ENCODE results near the gene SLC26A11.

The SLC26A11 gene

DNA sequence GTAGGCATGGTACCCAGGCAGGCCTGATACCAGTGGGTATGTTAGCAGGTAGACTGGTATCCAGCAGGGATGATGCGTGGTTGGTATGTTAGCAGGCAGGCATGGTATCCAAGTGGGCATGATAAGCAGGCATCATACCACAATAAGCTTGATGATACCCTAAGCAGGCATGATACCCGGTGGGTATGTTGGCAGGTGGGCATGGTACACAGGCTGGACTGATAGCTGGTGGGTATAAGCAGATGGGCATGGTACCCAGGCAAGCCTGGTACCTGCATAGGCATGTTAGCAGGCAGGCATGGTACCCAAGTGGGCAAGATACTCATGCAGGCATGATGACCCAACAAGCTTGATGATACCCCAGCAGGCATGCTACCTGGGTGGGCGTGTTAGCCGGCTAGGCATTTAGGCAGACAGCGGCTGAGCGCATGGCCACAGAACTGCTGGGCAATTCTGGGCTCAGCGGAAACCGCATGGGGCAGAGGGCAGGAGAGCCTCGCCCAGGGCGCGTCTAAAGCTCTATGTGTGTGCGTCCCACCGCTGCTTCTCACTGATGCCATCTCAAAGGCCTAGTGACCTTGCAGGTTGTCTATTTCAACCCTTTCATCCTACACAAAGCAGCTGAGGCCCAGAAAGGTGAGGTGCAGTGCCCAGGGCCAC, 2.4 kb upstream of the SLC26A11 start:
- Histone ChIP-seq H4K20me1 (peaks cover 38% of the 10 kb centered on the region), H3K4me3 (no peak overlapping the region), H3K27me3 (peaks cover 27% of the 10 kb centered on the region), H3K9me3 (no peaks in the 10 kb centered on the region), H3K36me3 (no peaks in the 10 kb centered on the region), H3K9ac (no peak overlapping the region), H3K27ac (no peak overlapping the region), H3K4me1 (peaks cover 44% of the 10 kb centered on the region), H3K4me2 (peak overlapping the region; percentile 100; the same call in 1 of the 2 replicates)
- TF ChIP-seq Cebpa-rat (IDR thresholded peaks at IDR 0.05), result no peak

DNA sequence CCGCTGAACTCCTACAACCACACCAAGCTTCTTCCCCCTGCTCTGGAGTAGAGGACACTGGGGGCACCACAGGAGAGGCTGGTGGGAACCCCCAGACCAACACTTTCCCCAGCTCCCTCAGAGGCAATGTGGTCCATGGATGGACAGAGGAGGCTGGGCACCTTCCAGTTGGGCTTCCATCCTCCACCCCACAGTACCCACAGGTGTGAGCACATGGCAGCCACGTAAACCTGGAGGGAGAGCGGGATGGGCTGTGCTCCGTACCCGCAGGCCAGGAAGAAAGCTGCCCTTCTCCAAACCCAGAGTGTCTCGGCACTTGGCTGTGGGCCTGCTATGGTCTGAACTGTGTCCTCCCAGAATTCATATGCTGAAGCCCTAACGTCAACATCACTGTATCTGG, 1.8 kb upstream of the SLC26A11 start:
- H3K27ac ChIP-seq, result no peak overlapping the region
- no peak for TF ChIP-seq Cebpa-rat (IDR thresholded peaks at IDR 0.05)
- peaks cover 27% of the 10 kb centered on the region for H3K27me3 ChIP-seq

DNA sequence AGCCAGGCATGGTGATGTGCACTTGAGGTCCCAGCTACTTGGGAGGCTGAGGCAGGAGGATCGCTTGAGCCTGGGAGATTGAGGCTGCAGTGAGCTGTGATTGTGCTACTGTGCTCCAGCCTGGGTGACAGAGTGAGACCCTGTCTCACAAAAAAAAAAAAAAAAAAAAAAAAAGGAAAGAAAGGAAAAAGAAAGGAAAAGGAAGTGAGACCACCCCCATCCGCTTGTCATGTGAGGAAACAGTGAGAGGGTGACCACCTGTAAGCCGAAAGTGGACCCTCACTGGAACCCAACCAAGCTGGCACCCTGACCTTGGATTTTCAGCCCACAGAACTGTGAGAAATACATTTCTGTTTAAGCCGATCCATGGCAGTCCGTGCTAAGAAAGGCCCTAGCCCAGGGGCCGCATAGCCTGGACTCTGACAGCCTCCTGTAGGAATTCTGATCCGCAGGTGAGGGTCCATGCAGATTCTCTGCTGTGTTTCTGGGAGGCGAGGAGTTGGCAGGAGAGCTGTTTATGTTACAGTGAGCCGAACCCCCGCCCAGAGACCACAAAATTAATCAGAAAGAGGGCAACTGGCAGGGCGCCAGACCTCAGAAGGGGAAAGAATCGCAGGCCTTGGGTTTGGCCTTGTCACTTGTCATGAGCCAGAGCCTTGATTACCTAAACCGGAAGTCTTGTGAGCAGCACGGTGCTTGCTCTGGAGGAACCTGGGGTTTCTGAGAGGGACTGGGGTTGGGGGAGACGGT, 1.0 kb upstream of the SLC26A11 start:
- H3K4me3 ChIP-seq, result peak overlapping the region; percentile 74
- peaks cover 27% of the 10 kb centered on the region for H3K27me3 ChIP-seq
- H4K20me1 ChIP-seq, result peaks cover 42% of the 10 kb centered on the region
- H3K4me2 ChIP-seq, result peak overlapping the region; percentile 100
- no peaks in the 10 kb centered on the region for H3K36me3 ChIP-seq
- no peaks in the 10 kb centered on the region for H3K9me3 ChIP-seq
- peak overlapping the region; percentile 69; the same call in 1 of the 2 replicates for H3K9ac ChIP-seq
- peaks cover 45% of the 10 kb centered on the region for H3K4me1 ChIP-seq
- TF ChIP-seq Cebpa-rat (IDR thresholded peaks at IDR 0.05), result no peak
- H3K27ac ChIP-seq, result no peak overlapping the region

More for the DNA sequence above, 1.8 kb upstream of the SLC26A11 start:
- no peaks in the 10 kb centered on the region for H3K36me3 ChIP-seq
- peak overlapping the region; percentile 100 for H3K4me2 ChIP-seq
- no peak overlapping the region for H3K9ac ChIP-seq
- no peak overlapping the region for H3K4me3 ChIP-seq
- H3K9me3 ChIP-seq, result no peaks in the 10 kb centered on the region
- H3K4me1 ChIP-seq, result peaks cover 43% of the 10 kb centered on the region
- H4K20me1 ChIP-seq, result peaks cover 42% of the 10 kb centered on the region

DNA sequence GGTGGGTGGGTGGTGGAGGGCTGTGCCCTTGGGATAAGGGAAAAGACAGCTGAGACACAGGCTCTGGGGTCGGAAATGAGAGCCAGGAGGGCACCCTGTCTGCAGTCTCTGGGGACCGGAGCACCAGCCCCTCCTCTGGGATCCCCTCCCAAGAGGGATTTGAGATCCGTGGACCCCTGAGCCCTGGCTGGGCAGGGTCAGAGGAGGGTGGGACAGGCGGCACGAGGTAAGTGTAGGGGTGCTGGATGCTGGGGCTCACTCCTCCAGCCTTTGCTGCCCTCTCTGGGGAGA, 519 bp upstream of the SLC26A11 start:
- peak overlapping the region; percentile 74 for H3K4me3 ChIP-seq
- H4K20me1 ChIP-seq, result peaks cover 42% of the 10 kb centered on the region
- H3K9me3 ChIP-seq, result no peaks in the 10 kb centered on the region
- peaks cover 45% of the 10 kb centered on the region for H3K4me1 ChIP-seq
- peaks cover 27% of the 10 kb centered on the region for H3K27me3 ChIP-seq
- H3K36me3 ChIP-seq, result no peaks in the 10 kb centered on the region
- H3K4me2 ChIP-seq, result peak overlapping the region; percentile 100
- H3K9ac ChIP-seq, result peak overlapping the region; percentile 69
- no peak for TF ChIP-seq Cebpa-rat (IDR thresholded peaks at IDR 0.05)
- no peak overlapping the region for H3K27ac ChIP-seq

DNA sequence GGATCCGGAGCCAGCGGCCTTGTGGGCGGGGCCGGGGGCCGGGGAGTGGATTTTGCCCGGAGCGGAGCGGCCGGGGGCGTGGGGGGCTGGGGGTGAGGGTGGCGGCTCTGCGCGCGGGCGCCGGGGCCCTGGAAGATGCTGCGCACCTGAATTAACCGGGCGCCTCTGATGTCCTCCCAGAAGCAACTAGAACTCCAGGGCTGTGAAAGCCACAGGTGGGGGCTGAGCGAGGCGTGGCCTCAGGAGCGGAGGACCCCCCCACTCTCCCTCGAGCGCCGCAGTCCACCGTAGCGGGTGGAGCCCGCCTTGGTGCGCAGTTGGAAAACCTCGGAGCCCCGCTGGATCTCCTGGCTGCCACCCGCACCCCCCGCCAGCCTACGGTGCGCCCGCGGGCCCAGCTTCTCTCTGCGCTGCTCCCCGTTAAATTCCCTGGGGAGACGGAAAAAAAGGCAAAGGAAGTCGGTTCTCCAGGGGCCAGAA, 549 bp downstream of the SLC26A11 start:
- H3K36me3 ChIP-seq, result no peaks in the 10 kb centered on the region
- no peak overlapping the region for H3K9ac ChIP-seq
- H4K20me1 ChIP-seq, result peaks cover 42% of the 10 kb centered on the region
- peak overlapping the region; percentile 100 for H3K4me2 ChIP-seq
- H3K4me1 ChIP-seq, result peaks cover 45% of the 10 kb centered on the region
- no peak for TF ChIP-seq Cebpa-rat (IDR thresholded peaks at IDR 0.05)
- peaks cover 27% of the 10 kb centered on the region for H3K27me3 ChIP-seq
- no peak overlapping the region for H3K27ac ChIP-seq
- H3K9me3 ChIP-seq, result no peaks in the 10 kb centered on the region
- H3K4me3 ChIP-seq, result peak overlapping the region; percentile 74

DNA sequence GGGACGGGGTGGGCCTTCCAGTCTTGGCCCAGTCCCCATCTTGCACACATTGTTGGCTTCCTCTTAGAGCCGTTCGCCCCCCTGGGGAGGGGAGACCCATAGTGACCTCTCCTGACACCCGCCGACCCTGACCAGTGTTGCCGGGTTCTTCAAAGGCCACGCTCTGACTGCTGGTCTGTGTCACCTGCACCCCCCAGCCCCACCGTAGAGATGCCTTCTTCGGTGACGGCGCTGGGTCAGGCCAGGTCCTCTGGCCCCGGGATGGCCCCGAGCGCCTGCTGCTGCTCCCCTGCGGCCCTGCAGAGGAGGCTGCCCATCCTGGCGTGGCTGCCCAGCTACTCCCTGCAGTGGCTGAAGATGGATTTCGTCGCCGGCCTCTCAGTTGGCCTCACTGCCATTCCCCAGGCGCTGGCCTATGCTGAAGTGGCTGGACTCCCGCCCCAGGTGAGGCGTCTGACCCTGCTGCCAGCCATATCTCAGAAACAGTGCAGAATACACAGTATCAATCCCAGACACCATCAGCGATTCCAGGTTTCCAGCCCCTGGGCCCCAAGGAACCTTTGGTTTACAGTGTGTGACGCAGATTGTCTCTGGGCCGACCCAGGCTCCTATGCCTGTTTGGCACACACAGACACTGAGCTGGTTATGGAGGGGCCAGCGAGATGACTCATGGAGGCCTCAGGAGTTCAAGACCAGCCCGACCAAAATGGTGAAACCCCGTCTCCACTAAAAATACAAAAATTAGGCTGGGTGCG, 1.3 kb downstream of the SLC26A11 start:
- H3K9me3 ChIP-seq, result no peaks in the 10 kb centered on the region
- H3K9ac ChIP-seq, result no peak overlapping the region
- H3K4me1 ChIP-seq, result peaks cover 45% of the 10 kb centered on the region
- H3K36me3 ChIP-seq, result no peaks in the 10 kb centered on the region
- peak overlapping the region; percentile 100 for H3K4me2 ChIP-seq
- TF ChIP-seq Cebpa-rat (IDR thresholded peaks at IDR 0.05), result no peak
- H3K4me3 ChIP-seq, result no peak overlapping the region
- H4K20me1 ChIP-seq, result peaks cover 42% of the 10 kb centered on the region
- peaks cover 27% of the 10 kb centered on the region for H3K27me3 ChIP-seq
- no peak overlapping the region for H3K27ac ChIP-seq

DNA sequence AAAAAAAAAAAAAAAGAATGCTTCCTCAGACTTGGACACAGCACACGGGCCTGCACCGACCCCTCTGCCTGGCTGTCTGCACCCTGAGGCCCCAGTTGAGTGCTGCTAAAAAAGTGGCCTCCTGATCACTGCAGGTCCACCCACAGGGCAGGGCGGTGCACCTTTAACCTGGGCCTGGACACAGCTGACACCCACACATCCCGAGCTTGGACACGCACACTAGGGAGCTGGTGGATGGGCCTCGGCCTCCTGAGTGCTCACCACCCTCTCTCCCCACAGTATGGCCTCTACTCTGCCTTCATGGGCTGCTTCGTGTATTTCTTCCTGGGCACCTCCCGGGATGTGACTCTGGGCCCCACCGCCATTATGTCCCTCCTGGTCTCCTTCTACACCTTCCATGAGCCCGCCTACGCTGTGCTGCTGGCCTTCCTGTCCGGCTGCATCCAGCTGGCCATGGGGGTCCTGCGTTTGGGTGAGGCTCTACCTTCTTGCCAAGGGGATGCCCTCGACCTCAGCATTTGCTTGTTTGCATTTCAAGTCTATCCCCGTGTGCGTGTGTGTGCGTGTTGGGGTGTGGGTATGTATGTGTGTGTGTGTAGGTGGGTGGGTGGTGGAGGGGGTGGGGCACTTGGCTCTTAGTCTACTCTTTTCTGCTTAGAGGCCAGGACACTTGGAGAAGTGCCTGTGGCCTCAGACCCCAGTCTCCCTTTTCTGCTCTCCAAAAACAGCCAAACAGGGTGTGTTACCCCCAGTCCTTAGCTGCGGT, 2.3 kb downstream of the SLC26A11 start:
- H3K27ac ChIP-seq, result no peak overlapping the region
- peaks cover 41% of the 10 kb centered on the region for H4K20me1 ChIP-seq

DNA sequence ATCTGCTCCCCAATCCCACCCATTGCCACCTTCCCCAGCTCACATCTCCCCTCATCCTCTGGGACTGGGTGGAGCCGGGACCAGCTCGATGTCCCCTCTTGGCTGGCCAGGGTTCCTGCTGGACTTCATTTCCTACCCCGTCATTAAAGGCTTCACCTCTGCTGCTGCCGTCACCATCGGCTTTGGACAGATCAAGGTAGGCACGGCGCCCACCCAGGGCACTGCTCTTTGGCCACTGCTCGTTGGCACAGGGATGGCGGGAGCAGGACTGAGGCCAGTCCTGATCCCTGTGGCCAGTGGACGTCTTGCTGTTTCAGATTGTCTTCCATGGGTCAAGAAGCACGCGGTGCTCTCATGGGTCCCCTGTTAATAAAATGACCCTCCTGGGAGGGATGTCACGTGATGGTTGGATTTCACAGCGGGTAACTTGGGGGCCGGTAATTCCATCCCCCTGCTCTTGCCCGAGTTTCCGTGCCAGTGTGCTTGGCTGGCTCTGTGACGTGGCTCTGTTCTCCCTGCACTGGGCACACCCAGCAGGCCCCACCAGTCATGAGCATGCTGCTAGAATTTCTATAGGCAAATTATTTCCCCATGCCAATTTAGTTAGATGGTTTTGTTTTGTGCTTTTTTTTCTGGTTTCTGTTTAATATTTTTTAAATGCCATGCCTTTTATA, 3.1 kb downstream of the SLC26A11 start:
- Histone ChIP-seq H3K4me1 (peaks cover 40% of the 10 kb centered on the region), H3K9ac (no peak overlapping the region), H3K36me3 (no peaks in the 10 kb centered on the region), H3K4me2 (peak overlapping the region; percentile 27; the same call in 1 of the 2 replicates), H4K20me1 (peaks cover 33% of the 10 kb centered on the region), H3K27me3 (peaks cover 24% of the 10 kb centered on the region), H3K4me3 (no peak overlapping the region), H3K9me3 (no peaks in the 10 kb centered on the region), H3K27ac (no peak overlapping the region)
- no peak for TF ChIP-seq Cebpa-rat (IDR thresholded peaks at IDR 0.05)

More for the DNA sequence above, 2.3 kb downstream of the SLC26A11 start:
- H3K9ac ChIP-seq, result no peak overlapping the region
- H3K9me3 ChIP-seq, result no peaks in the 10 kb centered on the region
- H3K36me3 ChIP-seq, result no peaks in the 10 kb centered on the region
- H3K27me3 ChIP-seq, result peaks cover 27% of the 10 kb centered on the region
- H3K4me1 ChIP-seq, result peaks cover 45% of the 10 kb centered on the region
- no peak overlapping the region for H3K4me2 ChIP-seq
- H3K4me3 ChIP-seq, result no peak overlapping the region
- TF ChIP-seq Cebpa-rat (IDR thresholded peaks at IDR 0.05), result no peak

Measured in BLaER1 (cell line).